Right atrium auricular region (tissue), 2 donors: ENCODE results near the gene TMEM134. TPM values are rescaled to one million over a fixed set of nuclear protein-coding genes. Genes with fewer than 3 reads are reported as not detected.

Source experiments
- DNase-seq: peaks from one replicate; pipeline ENCODE4 v3.0.0-alpha.2; 2019; ENCODE audit warnings: low spot score
- H3K27ac ChIP-seq, 2 donors: fragments of 200-600 bp; sonication (generic); 1 replicate in 1 of 2; 2 replicates in 1 of 2; pipeline ENCODE4 v1.5.1; 2016 to 2019
- H3K27me3 ChIP-seq, 2 donors: fragments of 200-600 bp; sonication (generic); one replicate each; pipeline versions ENCODE4 v1.5.1 to v1.6.0; 2017 to 2019
- H3K36me3 ChIP-seq: fragments of 200-600 bp; sonication (generic); one replicate; pipeline ENCODE4 v1.5.1; 2016
- H3K4me1 ChIP-seq, 2 donors: fragments of 200-600 bp; sonication (generic); one replicate each; pipeline versions ENCODE4 v1.5.1 to v1.6.0; 2017 to 2019
- H3K4me3 ChIP-seq, 2 donors: fragments of 200-600 bp; sonication (generic); 1 replicate in 1 of 2; 2 replicates in 1 of 2; pipeline ENCODE4 v1.5.1; 2017 to 2019; ENCODE audit warnings: mild to moderate bottlenecking in 1 of 2, moderate library complexity in 1 of 2
- H3K9me3 ChIP-seq, 2 donors: fragments of 200-600 bp; sonication (generic); one replicate each; pipeline ENCODE4 v1.5.1; 2019
- CTCF ChIP-seq, 2 donors: fragments of 200-600 bp; sonication (generic); IDR thresholded peaks; one replicate each; pipeline ENCODE4 v1.5.1; 2019; ENCODE audit warnings: antibody characterized with exemption in 2 of 2
- total RNA-seq, 2 donors: library from RNA; depleted of rRNA; stranded (reverse); fragments of >200 nt; gene quantifications; one replicate each; pipeline ENCODE4 v1.1.0, GENCODE V29; 2016

The TMEM134 gene
- total RNA-seq, 2 donors from 2014 or later, result 74.4 to 140 TPM

DNA sequence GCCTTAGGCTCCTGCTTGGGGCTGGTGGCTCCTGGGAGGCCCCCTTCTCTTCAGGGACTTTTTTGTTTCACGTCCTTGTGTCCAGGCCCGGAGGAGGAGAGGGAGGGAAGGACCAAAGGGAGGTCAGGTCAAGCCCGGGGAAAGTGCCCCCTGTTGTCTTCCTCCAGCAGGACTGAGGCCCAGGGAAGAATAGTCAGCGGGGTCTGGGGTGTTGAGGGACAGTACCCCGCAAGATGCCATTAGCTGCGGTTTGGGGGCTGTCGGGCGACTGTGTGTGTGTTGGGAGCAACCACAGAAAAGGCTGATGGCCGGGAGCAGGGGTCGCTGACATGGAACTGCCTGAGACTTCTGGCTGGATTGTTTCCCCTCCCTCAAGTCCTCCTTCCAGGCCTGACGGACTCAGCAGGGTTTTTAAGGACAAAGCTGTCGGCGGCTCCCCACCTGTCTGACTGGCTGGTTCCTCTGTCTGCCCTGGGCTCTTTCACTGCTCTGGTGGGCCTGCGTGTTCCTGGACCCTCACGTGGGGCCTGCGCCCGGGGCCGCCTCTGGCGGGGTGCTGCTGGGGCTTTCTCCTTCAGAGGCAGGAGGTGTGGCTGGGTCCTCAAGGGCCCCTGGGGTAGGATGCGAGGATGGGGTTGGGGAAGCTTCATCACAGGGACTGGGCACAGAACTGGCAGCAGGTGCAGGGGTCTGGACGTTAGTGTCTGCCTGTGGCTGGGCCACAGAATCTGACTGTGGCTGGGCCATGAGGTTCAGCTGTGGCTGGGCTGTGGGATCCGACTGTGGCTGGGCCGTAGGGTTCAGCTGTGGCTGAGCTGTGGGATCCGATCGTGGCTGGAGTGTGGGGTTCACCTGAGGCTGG, 18.0 kb downstream of the TMEM134 start:
- Histone ChIP-seq H3K9me3 (no peaks in the 10 kb centered on the region), H3K4me1 (no peaks in the 10 kb centered on the region), H3K4me3 (no peak overlapping the region), H3K36me3 (no peaks in the 10 kb centered on the region), H3K27ac (no peak overlapping the region), H3K27me3 (no peaks in the 10 kb centered on the region)
- no peak for DNase-seq
- TF ChIP-seq CTCF (IDR thresholded peaks at IDR 0.05), result no peak

DNA sequence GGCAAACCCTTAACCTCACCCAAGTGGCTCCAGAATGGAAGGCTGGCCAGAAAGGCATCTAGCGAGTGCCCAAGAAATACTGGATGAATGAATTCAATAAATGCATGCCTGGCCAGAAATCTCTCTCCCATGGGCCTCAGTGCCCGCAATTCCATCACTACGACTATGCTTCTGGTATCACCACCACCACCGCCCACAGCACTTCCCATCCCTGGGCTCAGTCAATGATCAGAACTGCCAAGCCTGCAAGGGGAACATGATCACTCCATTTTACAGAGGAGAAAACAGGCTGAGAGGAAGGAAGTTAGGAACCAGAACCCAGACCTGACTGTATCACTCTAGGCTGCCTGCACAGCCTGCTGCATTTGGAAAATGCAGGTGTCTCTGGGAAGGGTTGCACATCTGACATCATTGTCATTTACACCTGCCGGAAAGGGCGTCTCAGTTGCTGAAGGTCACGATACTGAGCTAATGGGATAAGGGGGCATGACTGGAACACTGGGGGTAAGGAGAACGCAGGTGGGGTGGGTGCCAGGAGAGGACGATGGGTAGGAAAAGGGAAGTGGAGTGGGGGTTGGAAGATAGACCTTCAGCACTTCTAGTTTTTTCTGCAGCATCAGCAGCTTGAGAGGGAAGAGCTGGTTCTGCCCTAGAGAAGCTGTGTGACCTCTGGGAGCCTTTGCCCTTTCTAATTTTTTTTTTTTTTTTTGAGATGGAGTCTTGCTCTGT, 19.8 kb downstream of the TMEM134 start:
- Histone ChIP-seq H3K36me3 (no peaks in the 10 kb centered on the region), H3K27ac (no peak overlapping the region), H3K4me1 (peaks cover 0 to 3% of the 10 kb centered on the region in 2 donors), H3K4me3 (no peak overlapping the region), H3K27me3 (no peaks in the 10 kb centered on the region), H3K9me3 (no peaks in the 10 kb centered on the region)
- DNase-seq, result no peak
- no peak for TF ChIP-seq CTCF (IDR thresholded peaks at IDR 0.05)

- H3K4me3 ChIP-seq, result no peak overlapping the region
- DNase-seq, result no peak
- H3K27me3 ChIP-seq, result no peaks in the 10 kb centered on the region
- TF ChIP-seq CTCF (IDR thresholded peaks at IDR 0.05), result no peak
- no peak overlapping the region for H3K27ac ChIP-seq
- H3K4me1 ChIP-seq, result peaks cover 0 to 7% of the 10 kb centered on the region in 2 donors
- no peaks in the 10 kb centered on the region for H3K9me3 ChIP-seq
- H3K36me3 ChIP-seq, result no peaks in the 10 kb centered on the region
These were observed 20.8 kb downstream of the TMEM134 start for GRCh38 chr11:67448220-67448609.

GRCh38 chr11:67445515-67445914, 23.5 kb downstream of the TMEM134 start:
- DNase-seq, result no peak
- no peak overlapping the region for H3K4me3 ChIP-seq
- H3K36me3 ChIP-seq, result peaks cover 12% of the 10 kb centered on the region
- no peaks in the 10 kb centered on the region for H3K9me3 ChIP-seq
- H3K4me1 ChIP-seq, result peaks cover 0 to 29% of the 10 kb centered on the region in 2 donors
- no peak for TF ChIP-seq CTCF (IDR thresholded peaks at IDR 0.05)
- no peak overlapping the region for H3K27ac ChIP-seq
- no peaks in the 10 kb centered on the region for H3K27me3 ChIP-seq

DNA sequence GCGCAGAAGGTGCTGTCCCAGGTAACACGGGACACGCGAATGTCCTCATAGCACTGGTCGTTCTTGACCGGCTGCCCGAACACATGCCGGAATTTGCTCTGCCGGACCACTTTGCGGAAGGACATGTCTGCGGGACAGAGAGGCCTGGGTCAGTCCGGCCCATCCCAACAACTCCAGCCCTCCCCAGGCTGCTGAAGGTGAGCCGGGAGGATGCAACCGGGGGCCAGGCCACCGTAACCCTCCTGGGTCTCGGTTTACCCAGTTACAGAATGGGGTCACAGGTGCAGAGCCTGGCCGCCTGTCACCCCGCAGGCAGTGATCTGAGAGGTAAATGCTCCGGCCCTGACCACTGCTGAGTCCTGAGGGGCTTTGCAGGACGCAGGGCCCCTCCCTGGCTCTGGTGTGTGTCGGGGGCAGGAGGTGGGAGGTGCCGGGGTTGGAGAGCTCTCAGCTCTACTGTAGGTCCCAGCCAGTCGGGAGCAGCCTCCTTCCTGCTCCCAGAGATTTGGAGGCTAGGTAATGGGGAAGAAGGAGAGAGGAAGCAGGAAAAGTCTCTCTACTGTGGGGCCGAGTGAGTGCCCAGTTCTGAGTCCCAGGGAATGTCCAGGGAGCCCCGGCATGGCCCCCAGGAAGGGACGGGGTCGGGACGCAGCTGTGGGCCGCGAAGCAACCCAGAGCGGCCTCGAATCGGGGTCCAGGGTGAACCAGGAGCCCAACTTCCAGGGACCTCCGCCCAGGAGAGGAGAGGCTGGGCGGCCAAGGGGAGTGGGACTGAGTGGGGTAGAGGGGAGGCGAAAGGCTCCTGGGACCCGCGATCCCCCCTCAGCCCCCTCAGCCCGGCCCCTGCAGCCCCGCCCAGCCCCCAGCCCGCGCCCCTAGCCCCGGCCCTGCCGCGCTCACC, 26.3 kb downstream of the TMEM134 start:
- DNase-seq, result no peak
- Histone ChIP-seq H3K27me3 (no peaks in the 10 kb centered on the region), H3K27ac (peak overlapping the region; percentile 94 to 97), H3K9me3 (no peaks in the 10 kb centered on the region), H3K36me3 (peaks cover 22% of the 10 kb centered on the region), H3K4me1 (peaks cover 0 to 49% of the 10 kb centered on the region in 2 donors), H3K4me3 (peak overlapping the region; percentile 77 to 91)
- no peak for TF ChIP-seq CTCF (IDR thresholded peaks at IDR 0.05)
